Gastroesophageal sphincter (tissue), 3 donors: ENCODE data around the gene TTLL9.

Source experiments
- CTCF ChIP-seq, 4 experiments: fragments of 200-600 bp in 2 of 4; fragments of 450-650 bp in 2 of 4; sonication (generic) in 1 of 4; IDR thresholded peaks; one replicate each; pipeline ENCODE4 v1.5.1; 2017 to 2019; ENCODE audit warnings: antibody characterized with exemption in 4 of 4, mild to moderate bottlenecking in 2 of 4, moderate library complexity in 2 of 4
- POLR2AphosphoS5 ChIP-seq: sonication (generic); formaldehyde crosslinking; IDR thresholded peaks from one replicate; pipeline ENCODE4 v1.6.1; 2017; ENCODE audit warnings: antibody characterized with exemption

GRCh38 chr20:31838646-31839292, 31.7 kb upstream of the TTLL9 start:
- TF ChIP-seq CTCF (IDR thresholded peaks at IDR 0.05) (no peak), POLR2AphosphoS5 (no peak)
